ENCODE results near the gene SPAG8. TPM values are rescaled to one million over a fixed set of nuclear protein-coding genes. Genes with fewer than 3 reads are reported as not detected.

SPAG8 gene
- total and polyA plus RNA-seq, 2 experiments from 2014 or later = 0.45 TPM

DNA sequence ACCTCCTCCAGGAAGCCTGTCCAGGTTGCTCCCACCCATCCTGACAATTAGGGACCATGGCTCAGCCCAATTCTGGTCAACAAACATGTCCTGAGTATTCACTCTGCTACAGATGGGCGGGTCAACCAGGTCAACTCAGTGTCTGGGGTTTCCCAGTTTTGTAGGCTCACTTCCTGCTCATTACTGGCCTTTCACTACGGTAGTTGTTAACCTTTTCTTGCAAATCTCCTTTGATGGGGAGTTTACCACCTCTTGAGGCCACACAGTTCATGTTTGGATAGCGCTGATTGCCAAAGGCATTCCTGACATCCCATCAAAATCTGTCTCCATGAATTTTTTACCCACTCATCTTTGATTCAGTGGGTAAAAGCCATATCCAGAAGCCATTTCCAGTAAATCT, 30.7 kb upstream of the SPAG8 start:
- Mint-ChIP-seq H3K36me3 (ENCODE audit: low read depth) (no peaks in the 10 kb centered on the region; the same call in 2 of the 3 replicates), H3K27me3 (ENCODE audit: insufficient read depth, low read depth, poor library complexity) (peaks cover 12% of the 10 kb centered on the region), H3K4me1 (peaks cover 33% of the 10 kb centered on the region), H3K4me3 (no peak overlapping the region), H3K9me3 (no peaks in the 10 kb centered on the region), H3K27ac (no peak overlapping the region)
- H3K79me2 ChIP-seq (replicated peaks; ENCODE audit: insufficient read depth) = no peaks in the 10 kb centered on the region
- TF ChIP-seq JUNB (IDR thresholded peaks at IDR 0.05; ENCODE audit: unreplicated experiment) = no peak
- no peak for TF ChIP-seq EZH2phosphoT487 (IDR thresholded peaks at IDR 0.05; ENCODE audit: unreplicated experiment)
- no peak for TF ChIP-seq STAT1 (IDR thresholded peaks at IDR 0.05; ENCODE audit: unreplicated experiment)
- TF ChIP-seq, protein P1, sequence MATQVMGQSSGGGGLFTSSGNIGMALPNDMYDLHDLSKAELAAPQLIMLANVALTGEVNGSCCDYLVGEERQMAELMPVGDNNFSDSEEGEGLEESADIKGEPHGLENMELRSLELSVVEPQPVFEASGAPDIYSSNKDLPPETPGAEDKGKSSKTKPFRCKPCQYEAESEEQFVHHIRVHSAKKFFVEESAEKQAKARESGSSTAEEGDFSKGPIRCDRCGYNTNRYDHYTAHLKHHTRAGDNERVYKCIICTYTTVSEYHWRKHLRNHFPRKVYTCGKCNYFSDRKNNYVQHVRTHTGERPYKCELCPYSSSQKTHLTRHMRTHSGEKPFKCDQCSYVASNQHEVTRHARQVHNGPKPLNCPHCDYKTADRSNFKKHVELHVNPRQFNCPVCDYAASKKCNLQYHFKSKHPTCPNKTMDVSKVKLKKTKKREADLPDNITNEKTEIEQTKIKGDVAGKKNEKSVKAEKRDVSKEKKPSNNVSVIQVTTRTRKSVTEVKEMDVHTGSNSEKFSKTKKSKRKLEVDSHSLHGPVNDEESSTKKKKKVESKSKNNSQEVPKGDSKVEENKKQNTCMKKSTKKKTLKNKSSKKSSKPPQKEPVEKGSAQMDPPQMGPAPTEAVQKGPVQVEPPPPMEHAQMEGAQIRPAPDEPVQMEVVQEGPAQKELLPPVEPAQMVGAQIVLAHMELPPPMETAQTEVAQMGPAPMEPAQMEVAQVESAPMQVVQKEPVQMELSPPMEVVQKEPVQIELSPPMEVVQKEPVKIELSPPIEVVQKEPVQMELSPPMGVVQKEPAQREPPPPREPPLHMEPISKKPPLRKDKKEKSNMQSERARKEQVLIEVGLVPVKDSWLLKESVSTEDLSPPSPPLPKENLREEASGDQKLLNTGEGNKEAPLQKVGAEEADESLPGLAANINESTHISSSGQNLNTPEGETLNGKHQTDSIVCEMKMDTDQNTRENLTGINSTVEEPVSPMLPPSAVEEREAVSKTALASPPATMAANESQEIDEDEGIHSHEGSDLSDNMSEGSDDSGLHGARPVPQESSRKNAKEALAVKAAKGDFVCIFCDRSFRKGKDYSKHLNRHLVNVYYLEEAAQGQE (IDR thresholded peaks at IDR 0.05; ENCODE audit: unreplicated experiment) = no peak
- no peak for TF ChIP-seq NANOG (IDR thresholded peaks at IDR 0.05; ENCODE audit: borderline replicate concordance)
- no peak for TF ChIP-seq ZNF114 (CRISPR knock-in tag; IDR thresholded peaks at IDR 0.05)
- H4K20me1 ChIP-seq (replicated peaks; ENCODE audit: insufficient read depth) = no peaks in the 10 kb centered on the region; the same call in 1 of the 2 replicates
- H3K27me3 ChIP-seq (ENCODE audit: insufficient read depth) = peaks cover 10% of the 10 kb centered on the region; the same call in 1 of the 2 replicates
- H3K4me2 ChIP-seq = no peak overlapping the region
- ATAC-seq = no peak
- DNase-seq (ENCODE audit: low spot score) = no peak
- H3F3A ChIP-seq (replicated peaks; ENCODE audit: low read depth) = no peaks in the 10 kb centered on the region; the same call in 1 of the 2 replicates
- H3K9me2 ChIP-seq (ENCODE audit: insufficient read depth) = peaks cover 9% of the 10 kb centered on the region; the same call in 1 of the 2 replicates
- H3K4me1 ChIP-seq (ENCODE audit: insufficient read depth) = peaks cover 31% of the 10 kb centered on the region
- H2AFZ ChIP-seq = no peak overlapping the region
- H3K4me3 ChIP-seq = no peak overlapping the region
- H3K36me3 ChIP-seq (ENCODE audit: insufficient read depth) = no peaks in the 10 kb centered on the region
- H3K27ac ChIP-seq (ENCODE audit: low read depth) = no peak overlapping the region

DNA sequence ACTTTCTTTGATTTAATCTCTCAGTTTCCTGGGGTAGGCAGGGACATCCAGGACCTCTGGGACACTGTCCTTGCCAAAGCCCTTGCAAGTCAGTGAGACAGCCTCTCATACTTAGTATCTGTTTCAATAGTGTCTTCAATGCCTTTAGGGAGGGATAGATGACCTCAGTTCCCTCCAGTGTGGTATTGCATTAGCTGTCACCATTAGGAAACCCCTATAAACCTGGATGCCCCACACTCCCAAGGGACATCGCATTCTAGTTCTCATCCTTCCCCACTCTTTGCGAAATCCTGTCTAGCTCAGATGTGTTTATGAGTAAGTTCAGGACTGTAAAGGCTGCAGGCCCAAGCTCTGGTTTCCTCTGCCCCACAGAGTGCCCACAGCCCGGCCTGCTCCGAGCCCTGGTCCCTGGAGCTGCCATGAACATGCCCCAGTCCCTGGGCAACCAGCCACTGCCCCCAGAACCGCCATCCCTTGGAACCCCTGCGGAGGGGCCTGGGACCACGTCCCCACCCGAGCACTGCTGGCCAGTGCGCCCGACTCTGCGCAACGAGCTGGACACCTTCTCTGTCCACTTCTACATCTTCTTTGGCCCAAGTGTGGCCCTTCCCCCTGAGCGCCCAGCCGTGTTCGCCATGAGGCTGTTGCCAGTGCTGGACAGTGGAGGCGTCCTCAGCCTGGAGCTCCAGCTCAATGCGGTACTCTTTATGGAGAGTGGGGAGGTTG, 30.1 kb upstream of the SPAG8 start:
- no peaks in the 10 kb centered on the region for H3K9me3 Mint-ChIP-seq
- no peaks in the 10 kb centered on the region for H3K36me3 ChIP-seq (ENCODE audit: insufficient read depth)
- H3K27me3 Mint-ChIP-seq (ENCODE audit: insufficient read depth, low read depth, poor library complexity) = peaks cover 12% of the 10 kb centered on the region
- peaks cover 33% of the 10 kb centered on the region for H3K4me1 Mint-ChIP-seq
- ATAC-seq (no peak), DNase-seq (ENCODE audit: low spot score) (no peak)
- peaks cover 9% of the 10 kb centered on the region; the same call in 1 of the 2 replicates for H3K9me2 ChIP-seq (ENCODE audit: insufficient read depth)
- H3K4me3 ChIP-seq = no peak overlapping the region
- H3K27ac Mint-ChIP-seq = no peak overlapping the region
- H3F3A ChIP-seq (replicated peaks; ENCODE audit: low read depth) = no peaks in the 10 kb centered on the region; the same call in 1 of the 2 replicates
- no peak overlapping the region for H3K4me3 Mint-ChIP-seq
- H3K4me2 ChIP-seq = no peak overlapping the region
- H3K27ac ChIP-seq (ENCODE audit: low read depth) = no peak overlapping the region
- H3K36me3 Mint-ChIP-seq (ENCODE audit: low read depth) = no peaks in the 10 kb centered on the region
- H4K20me1 ChIP-seq (replicated peaks; ENCODE audit: insufficient read depth) = no peaks in the 10 kb centered on the region; the same call in 1 of the 2 replicates
- no peaks in the 10 kb centered on the region for H3K79me2 ChIP-seq (replicated peaks; ENCODE audit: insufficient read depth)
- H2AFZ ChIP-seq = no peak overlapping the region
- H3K4me1 ChIP-seq (ENCODE audit: insufficient read depth) = peaks cover 29% of the 10 kb centered on the region
- H3K27me3 ChIP-seq (ENCODE audit: insufficient read depth) = peaks cover 6% of the 10 kb centered on the region; the same call in 1 of the 2 replicates
- TF ChIP-seq EZH2 (IDR thresholded peaks at IDR 0.05; ENCODE audit: low read depth, unreplicated experiment) = no peak
- TF ChIP-seq, protein P2, sequence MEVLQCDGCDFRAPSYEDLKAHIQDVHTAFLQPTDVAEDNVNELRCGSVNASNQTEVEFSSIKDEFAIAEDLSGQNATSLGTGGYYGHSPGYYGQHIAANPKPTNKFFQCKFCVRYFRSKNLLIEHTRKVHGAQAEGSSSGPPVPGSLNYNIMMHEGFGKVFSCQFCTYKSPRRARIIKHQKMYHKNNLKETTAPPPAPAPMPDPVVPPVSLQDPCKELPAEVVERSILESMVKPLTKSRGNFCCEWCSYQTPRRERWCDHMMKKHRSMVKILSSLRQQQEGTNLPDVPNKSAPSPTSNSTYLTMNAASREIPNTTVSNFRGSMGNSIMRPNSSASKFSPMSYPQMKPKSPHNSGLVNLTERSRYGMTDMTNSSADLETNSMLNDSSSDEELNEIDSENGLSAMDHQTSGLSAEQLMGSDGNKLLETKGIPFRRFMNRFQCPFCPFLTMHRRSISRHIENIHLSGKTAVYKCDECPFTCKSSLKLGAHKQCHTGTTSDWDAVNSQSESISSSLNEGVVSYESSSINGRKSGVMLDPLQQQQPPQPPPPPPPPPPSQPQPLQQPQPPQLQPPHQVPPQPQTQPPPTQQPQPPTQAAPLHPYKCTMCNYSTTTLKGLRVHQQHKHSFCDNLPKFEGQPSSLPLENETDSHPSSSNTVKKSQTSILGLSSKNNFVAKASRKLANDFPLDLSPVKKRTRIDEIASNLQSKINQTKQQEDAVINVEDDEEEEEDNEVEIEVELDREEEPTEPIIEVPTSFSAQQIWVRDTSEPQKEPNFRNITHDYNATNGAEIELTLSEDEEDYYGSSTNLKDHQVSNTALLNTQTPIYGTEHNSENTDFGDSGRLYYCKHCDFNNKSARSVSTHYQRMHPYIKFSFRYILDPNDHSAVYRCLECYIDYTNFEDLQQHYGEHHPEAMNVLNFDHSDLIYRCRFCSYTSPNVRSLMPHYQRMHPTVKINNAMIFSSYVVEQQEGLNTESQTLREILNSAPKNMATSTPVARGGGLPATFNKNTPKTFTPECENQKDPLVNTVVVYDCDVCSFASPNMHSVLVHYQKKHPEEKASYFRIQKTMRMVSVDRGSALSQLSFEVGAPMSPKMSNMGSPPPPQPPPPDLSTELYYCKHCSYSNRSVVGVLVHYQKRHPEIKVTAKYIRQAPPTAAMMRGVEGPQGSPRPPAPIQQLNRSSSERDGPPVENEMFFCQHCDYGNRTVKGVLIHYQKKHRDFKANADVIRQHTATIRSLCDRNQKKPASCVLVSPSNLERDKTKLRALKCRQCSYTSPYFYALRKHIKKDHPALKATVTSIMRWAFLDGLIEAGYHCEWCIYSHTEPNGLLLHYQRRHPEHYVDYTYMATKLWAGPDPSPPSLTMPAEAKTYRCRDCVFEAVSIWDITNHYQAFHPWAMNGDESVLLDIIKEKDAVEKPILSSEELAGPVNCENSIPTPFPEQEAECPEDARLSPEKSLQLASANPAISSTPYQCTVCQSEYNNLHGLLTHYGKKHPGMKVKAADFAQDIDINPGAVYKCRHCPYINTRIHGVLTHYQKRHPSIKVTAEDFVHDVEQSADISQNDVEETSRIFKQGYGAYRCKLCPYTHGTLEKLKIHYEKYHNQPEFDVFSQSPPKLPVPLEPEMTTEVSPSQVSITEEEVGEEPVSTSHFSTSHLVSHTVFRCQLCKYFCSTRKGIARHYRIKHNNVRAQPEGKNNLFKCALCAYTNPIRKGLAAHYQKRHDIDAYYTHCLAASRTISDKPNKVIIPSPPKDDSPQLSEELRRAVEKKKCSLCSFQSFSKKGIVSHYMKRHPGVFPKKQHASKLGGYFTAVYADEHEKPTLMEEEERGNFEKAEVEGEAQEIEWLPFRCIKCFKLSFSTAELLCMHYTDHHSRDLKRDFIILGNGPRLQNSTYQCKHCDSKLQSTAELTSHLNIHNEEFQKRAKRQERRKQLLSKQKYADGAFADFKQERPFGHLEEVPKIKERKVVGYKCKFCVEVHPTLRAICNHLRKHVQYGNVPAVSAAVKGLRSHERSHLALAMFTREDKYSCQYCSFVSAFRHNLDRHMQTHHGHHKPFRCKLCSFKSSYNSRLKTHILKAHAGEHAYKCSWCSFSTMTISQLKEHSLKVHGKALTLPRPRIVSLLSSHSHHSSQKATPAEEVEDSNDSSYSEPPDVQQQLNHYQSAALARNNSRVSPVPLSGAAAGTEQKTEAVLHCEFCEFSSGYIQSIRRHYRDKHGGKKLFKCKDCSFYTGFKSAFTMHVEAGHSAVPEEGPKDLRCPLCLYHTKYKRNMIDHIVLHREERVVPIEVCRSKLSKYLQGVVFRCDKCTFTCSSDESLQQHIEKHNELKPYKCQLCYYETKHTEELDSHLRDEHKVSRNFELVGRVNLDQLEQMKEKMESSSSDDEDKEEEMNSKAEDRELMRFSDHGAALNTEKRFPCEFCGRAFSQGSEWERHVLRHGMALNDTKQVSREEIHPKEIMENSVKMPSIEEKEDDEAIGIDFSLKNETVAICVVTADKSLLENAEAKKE (CRISPR knock-in tag; IDR thresholded peaks at IDR 0.05) = no peak
- TF ChIP-seq EZH2phosphoT487 (IDR thresholded peaks at IDR 0.05; ENCODE audit: unreplicated experiment) = no peak
- no peak for TF ChIP-seq NANOG (IDR thresholded peaks at IDR 0.05; ENCODE audit: borderline replicate concordance)

All from GM23338 (cell line).